Heart right ventricle (tissue), 16 donors: ENCODE measurements around the gene KCTD6. TPM values are rescaled to one million over a fixed set of nuclear protein-coding genes. Genes with fewer than 3 reads are reported as not detected.

Experiments
- ATAC-seq, 8 donors: fragments of 200-7000 bp; cut with Tn5 transposase; one replicate each; pipeline ENCODE4 v1.9.1; 2020; ENCODE audit warnings: mild to moderate bottlenecking in 8 of 8, moderate library complexity in 8 of 8, moderate number of reproducible peaks in 1 of 8
- DNase-seq, 2 donors: peaks; one replicate each; pipeline ENCODE4 v3.0.0-alpha.2; 2020
- H3K27ac ChIP-seq, 10 donors: fragments of 200-600 bp; sonication (generic) in 2 of 10; one replicate each; pipeline versions ENCODE4 v1.5.0 to v1.8.0; 2020 to 2022; ENCODE audit warnings: mild to moderate bottlenecking in 3 of 10
- H3K27me3 ChIP-seq, 7 donors: fragments of 200-600 bp; one replicate each; pipeline ENCODE4 v1.8.0; 2021 to 2022; ENCODE audit warnings: mild to moderate bottlenecking in 2 of 7
- H3K36me3 ChIP-seq, 9 donors: fragments of 200-600 bp; sonication (generic) in 1 of 9; one replicate each; pipeline versions ENCODE4 v1.5.0 to v1.8.0; 2020 to 2022; ENCODE audit warnings: mild to moderate bottlenecking in 2 of 9
- H3K4me1 ChIP-seq, 9 donors: fragments of 200-600 bp; sonication (generic) in 1 of 9; one replicate each; pipeline versions ENCODE4 v1.5.0 to v1.8.0; 2020 to 2022; ENCODE audit warnings: mild to moderate bottlenecking in 4 of 9
- H3K4me3 ChIP-seq, 10 donors: fragments of 200-600 bp; sonication (generic) in 2 of 10; one replicate each; pipeline versions ENCODE4 v1.5.0 to v1.8.0; 2020 to 2022; ENCODE audit warnings: mild to moderate bottlenecking in 7 of 10, moderate library complexity in 2 of 10
- H3K9me3 ChIP-seq, 11 donors: fragments of 200-600 bp in 10 of 11; sonication (generic) in 2 of 11; one replicate each; pipeline versions ENCODE4 v1.5.0 to v1.8.0; 2013 to 2022; ENCODE audit warnings: mild to moderate bottlenecking in 2 of 11, control low read depth in 1 of 11, moderate library complexity in 1 of 11
- CTCF ChIP-seq, 9 donors: fragments of 200-600 bp; sonication (generic) in 2 of 9; IDR thresholded peaks; one replicate each; pipeline versions ENCODE4 v1.5.0 to v1.8.0; 2021 to 2022; ENCODE audit warnings: antibody characterized with exemption in 9 of 9, mild to moderate bottlenecking in 5 of 9, moderate library complexity in 1 of 9
- WGBS, 2 donors: extraction: QIAGEN DNeasy Blood & Tissue Kit; methylation state at CpG; one replicate each; pipeline ENCODE4 v1.1.7; 2013; ENCODE audit warnings: inconsistent platforms in 1 of 2; 5-methylcytosine and 5-hydroxymethylcytosine counted together
- intact Hi-C, 10 donors: fragments of 100-400 bp; cut with DNase I; formaldehyde crosslinking; loops; one replicate each; pipeline versions ENCODE4 v1.11.1 to v1.14.2; 2022
- polyA plus RNA-seq, 2 donors: library from polyadenylated mRNA; stranded (reverse); fragments of 200-250 nt; gene quantifications; one replicate each; pipeline ENCODE4 v1.2.3, GENCODE V29; 2013
- total RNA-seq, 10 donors: library from RNA; stranded (reverse); fragmentation: NEBNext Ultra II Directional in 3 of 10; extraction: Animal tissue kit (Norgen Biotek cat#: 25700) in 3 of 10; gene quantifications; one replicate each; pipeline versions ENCODE4 v1.2.1 to v1.2.4, GENCODE V29; 2021 to 2023
- donor health status: Arrhythmogenic right ventricular cardiomyopathy.
- donor health status: ischemic (EF 13 %, LVEDD 7.1; RV severe dilation, severe dysfunction).
- donor health status: healthy with polysubstance abuse.
- donor health status: DM: no; HTN: yes; CAD: no.
- donor health status: DM: no; HTN: no; CAD: no.
- donor health status: ischemic (EF 25% LVEDD 6.9; RV normal size, moderate dysfunction).
- donor health status: ischemic (EF 25% LVEDD 5.7; RV mildly dilated, moderate dysfunction).
- donor health status: healthy.
- donor health status: DM: yes; HTN: yes; CAD: no.
- donor health status: Ischemic cardiomyopathy.
- donor health status: ischemic (EF 35%, LVEDD 5.7; RV mildly dilated, moderate dysfunction).
- donor health status: nonischemic (EF 11% LVEDD 7.7; RV severe dilation, severe dysfunction).
- donor health status: DM: yes; HTN: yes; CAD: no.
- donor health status: PGD.
- donor health status: ischemic (EF 29% LVEDD 5.4; RV normal size, mild dysfunction).
- donor health status: nonischemic (EF 23%, LVEDD 6.1; RV moderate dilation, normal function).

Gene KCTD6
- total and polyA plus RNA-seq, 12 donors = 3.6 to 12.7 (median 7.2) TPM

- H3K27me3 ChIP-seq = no peaks in the 10 kb centered on the region
- peak overlapping the region in 2 of 10 donors; percentile 81 to 91 for H3K4me3 ChIP-seq
- DNase-seq (no peak), ATAC-seq (no peak)
- H3K27ac ChIP-seq = no peak overlapping the region
- 59% methylated on average over 3 of the region's 3 CpGs for WGBS, 2 donors
- no peaks in the 10 kb centered on the region for H3K9me3 ChIP-seq
- H3K4me1 ChIP-seq = peaks cover 5 to 72% (median 65%) of the 10 kb centered on the region in 9 donors
- intact Hi-C loops = loop anchor here in 9 of 10 donors (5.0 to 10.0 kb wide), 5 partner anchors 38 to 162 kb away; partner anchors contain the start of genes PXK (in 6 of the 9) and PDHB (in 3 of the 9)
- peaks cover 0 to 4% (median 0%) of the 10 kb centered on the region in 9 donors for H3K36me3 ChIP-seq
- no peak for TF ChIP-seq CTCF (IDR thresholded peaks at IDR 0.05)
Observed at GRCh38 chr3:58494107-58494506, 2.2 kb downstream of the KCTD6 start.

- no peak for TF ChIP-seq CTCF (IDR thresholded peaks at IDR 0.05)
- H3K4me3 ChIP-seq = no peak overlapping the region
- DNase-seq (no peak), ATAC-seq (no peak)
- H3K27me3 ChIP-seq = no peaks in the 10 kb centered on the region
- H3K36me3 ChIP-seq = peaks cover 0 to 12% (median 7%) of the 10 kb centered on the region in 9 donors
- intact Hi-C loops = loop anchor here in 4 of 10 donors (5.0 to 10.0 kb wide), 3 partner anchors 63 to 160 kb away; partner anchors contain the start of genes PXK (in 3 of the 4) and PDHB (in 1 of the 4)
- H3K4me1 ChIP-seq = peaks cover 5 to 70% (median 65%) of the 10 kb centered on the region in 9 donors
- no peaks in the 10 kb centered on the region for H3K9me3 ChIP-seq
- H3K27ac ChIP-seq = no peak overlapping the region
- 82 to 83% methylated on average over 3 of the region's 3 CpGs for WGBS, 2 donors
Observed at GRCh38 chr3:58495101-58495500, 3.2 kb downstream of the KCTD6 start.

GRCh38 chr3:58496206-58496857 lies 4.4 kb downstream of the KCTD6 start:
- intact Hi-C loops = loop anchor here in 4 of 10 donors (5.0 to 10.0 kb wide), 3 partner anchors 64 to 162 kb away; partner anchors contain the start of genes PXK (in 3 of the 4) and PDHB (in 1 of the 4)
- H3K27ac ChIP-seq = peak overlapping the region in 4 of 10 donors; percentile 6 to 51 (median 26)
- peaks cover 5 to 60% (median 55%) of the 10 kb centered on the region in 9 donors for H3K4me1 ChIP-seq
- H3K4me3 ChIP-seq = no peak overlapping the region
- H3K27me3 ChIP-seq = no peaks in the 10 kb centered on the region
- DNase-seq = no peak
- no peak for TF ChIP-seq CTCF (IDR thresholded peaks at IDR 0.05)
- no peak for ATAC-seq
- H3K9me3 ChIP-seq = no peaks in the 10 kb centered on the region
- H3K36me3 ChIP-seq = peaks cover 0 to 24% (median 17%) of the 10 kb centered on the region in 9 donors
- WGBS, 2 donors = 72 to 77% methylated on average over 5 of the region's 5 CpGs

GRCh38 chr3:58497097-58497496 lies 5.2 kb downstream of the KCTD6 start:
- WGBS, 2 donors = 12 to 25% methylated on average over 1 of the region's 1 CpG
- ATAC-seq (peak in 1 of 8 donors; percentile 29), DNase-seq (no peak)
- no peak for TF ChIP-seq CTCF (IDR thresholded peaks at IDR 0.05)
- H3K27ac ChIP-seq = peak overlapping the region in 3 of 10 donors; percentile 13 to 51 (median 21)
- H3K36me3 ChIP-seq = peaks cover 0 to 32% (median 18%) of the 10 kb centered on the region in 9 donors
- no peaks in the 10 kb centered on the region for H3K27me3 ChIP-seq
- peaks cover 5 to 59% (median 53%) of the 10 kb centered on the region in 9 donors for H3K4me1 ChIP-seq
- intact Hi-C loops = loop anchor here in 4 of 10 donors (5.0 to 10.0 kb wide), 3 partner anchors 65 to 162 kb away; partner anchors contain the start of genes PXK (in 3 of the 4) and PDHB (in 1 of the 4)
- H3K9me3 ChIP-seq = no peaks in the 10 kb centered on the region
- no peak overlapping the region for H3K4me3 ChIP-seq
